ENCODE data around the gene PTPRM. TPM values are rescaled to one million over a fixed set of nuclear protein-coding genes. Genes with fewer than 3 reads are reported as not detected.

PTPRM gene
- total and polyA plus RNA-seq, 2 experiments from 2014 or later, result 1.6 to 5.3 TPM

- TF ChIP-seq ZNF462 (CRISPR knock-in tag; IDR thresholded peaks at IDR 0.05) (no peak), ZNF331 (CRISPR knock-in tag; IDR thresholded peaks at IDR 0.05; ENCODE audit: low read depth) (no peak)
Measured at GRCh38 chr18:7839548-7839947, 272.4 kb downstream of the PTPRM start (continued).

- H3K27ac ChIP-seq (ENCODE audit: low read depth), result no peak overlapping the region
- no peak overlapping the region for H3K4me3 ChIP-seq
Measured at GRCh38 chr18:7840411-7840810, 273.3 kb downstream of the PTPRM start.

More at GRCh38 chr18:7840411-7840810, 273.3 kb downstream of the PTPRM start:
- Histone ChIP-seq H3K36me3 (ENCODE audit: insufficient read depth) (peaks cover 8% of the 10 kb centered on the region), H3K27me3 (ENCODE audit: insufficient read depth) (no peaks in the 10 kb centered on the region), H3F3A (replicated peaks; ENCODE audit: low read depth) (no peaks in the 10 kb centered on the region), H3K9me2 (ENCODE audit: insufficient read depth) (peaks cover 3% of the 10 kb centered on the region), H4K20me1 (replicated peaks; ENCODE audit: insufficient read depth) (no peaks in the 10 kb centered on the region), H2AFZ (no peak overlapping the region), H3K4me2 (no peak overlapping the region), H3K79me2 (replicated peaks; ENCODE audit: insufficient read depth) (no peaks in the 10 kb centered on the region), H3K4me1 (ENCODE audit: insufficient read depth) (no peaks in the 10 kb centered on the region)
- Mint-ChIP-seq H3K27me3 (ENCODE audit: insufficient read depth, low read depth, poor library complexity) (peaks cover 2% of the 10 kb centered on the region), H3K9me3 (peaks cover 29% of the 10 kb centered on the region), H3K4me3 (no peak overlapping the region), H3K27ac (no peak overlapping the region), H3K4me1 (no peaks in the 10 kb centered on the region; the same call in 2 of the 3 replicates), H3K36me3 (ENCODE audit: low read depth) (peaks cover 23% of the 10 kb centered on the region; the same call in 2 of the 3 replicates)
- no peak for DNase-seq (ENCODE audit: low spot score)
- no peak for TF ChIP-seq ZNF331 (CRISPR knock-in tag; IDR thresholded peaks at IDR 0.05; ENCODE audit: low read depth)
- TF ChIP-seq EZH2 (IDR thresholded peaks at IDR 0.05; ENCODE audit: low read depth, unreplicated experiment), result no peak
- no peak for TF ChIP-seq NANOG (IDR thresholded peaks at IDR 0.05; ENCODE audit: borderline replicate concordance)
- no peak for TF ChIP-seq REST (IDR thresholded peaks at IDR 0.05; ENCODE audit: unreplicated experiment)
- no peak for TF ChIP-seq STAT1 (IDR thresholded peaks at IDR 0.05; ENCODE audit: unreplicated experiment)
- no peak for TF ChIP-seq JUNB (IDR thresholded peaks at IDR 0.05; ENCODE audit: unreplicated experiment)
- no peak for TF ChIP-seq POLR2AphosphoS5 (IDR thresholded peaks at IDR 0.05; ENCODE audit: low read depth)
- TF ChIP-seq CREB1 (CRISPR knock-in tag; IDR thresholded peaks at IDR 0.05; ENCODE audit: low read depth), result no peak
- no peak for TF ChIP-seq ETS1 (IDR thresholded peaks at IDR 0.05)
- ATAC-seq, result no peak
